Lower lobe of right lung (tissue), 2 donors: ENCODE results near the gene SNAP23. TPM values are rescaled to one million over a fixed set of nuclear protein-coding genes. Genes with fewer than 3 reads are reported as not detected.
A peak's percentile ranks its signal among the peaks of the same experiment; 100 is the strongest.

Source experiments
- ATAC-seq, 2 donors: fragments of 200-7000 bp; cut with Tn5 transposase; one replicate each; pipeline ENCODE4 v1.9.1; 2020 to 2022; ENCODE audit warnings: mild to moderate bottlenecking in 2 of 2, moderate library complexity in 2 of 2
- DNase-seq: peaks from one replicate; pipeline ENCODE4 v3.0.0-alpha.2; 2020
- H3K27ac ChIP-seq: fragments of 200-600 bp; one replicate; pipeline ENCODE4 v1.8.0; 2022
- H3K27me3 ChIP-seq: fragments of 200-600 bp; one replicate; pipeline ENCODE4 v1.8.0; 2022; ENCODE audit warnings: low read depth
- H3K36me3 ChIP-seq: fragments of 200-600 bp; one replicate; pipeline ENCODE4 v1.8.0; 2022; ENCODE audit warnings: mild to moderate bottlenecking
- H3K4me1 ChIP-seq: fragments of 200-600 bp; one replicate; pipeline ENCODE4 v1.8.0; 2022
- H3K4me3 ChIP-seq: fragments of 200-600 bp; one replicate; pipeline ENCODE4 v1.8.0; 2022; ENCODE audit warnings: mild to moderate bottlenecking
- H3K9me3 ChIP-seq: fragments of 200-600 bp; one replicate; pipeline ENCODE4 v1.8.0; 2022
- CTCF ChIP-seq: fragments of 200-600 bp; IDR thresholded peaks from one replicate; pipeline ENCODE4 v1.8.0; 2022; ENCODE audit warnings: antibody characterized with exemption, mild to moderate bottlenecking
- intact Hi-C: fragments of 100-400 bp; cut with DNase I; formaldehyde crosslinking; loops from one replicate; pipeline ENCODE4 v1.11.0; 2022
- total RNA-seq: library from RNA; stranded (reverse); fragmentation: NEBNext Ultra II Directional; extraction: Animal tissue kit (Norgen Biotek cat#: 25700); gene quantifications from one replicate; pipeline ENCODE4 v1.2.1, GENCODE V29; 2021
- donor health status: DM: no; HTN: yes; CAD: no; lungs with severe emphysema.

SNAP23 gene
- total RNA-seq, 1 donor from 2014 or later = 79.3 TPM

- peak within 1 kb of the TSS; percentile 87 for H3K27ac ChIP-seq
- H3K27me3 ChIP-seq = no peaks in the 10 kb centered on the region
- H3K9me3 ChIP-seq = no peaks in the 10 kb centered on the region
- H3K4me1 ChIP-seq = peaks cover 24% of the 10 kb centered on the region
- intact Hi-C loops = no loop called here
- TF ChIP-seq CTCF = peak; percentile 1
- DNase-seq = peak; percentile 99
- peak; percentile 98 to 99 for ATAC-seq
- no peaks in the 10 kb centered on the region for H3K36me3 ChIP-seq
- peak within 1 kb of the TSS; percentile 91 for H3K4me3 ChIP-seq
These were observed 80.0 kb downstream of the SNAP23 start, which contains the start of gene STARD9 for GRCh38 chr15:42575188-42576039. STARD9 (plus strand) TSS chr15:42575606; CDS start chr15:42575716, 110 bp downstream.

GRCh38 chr15:42576040-42576594, 80.7 kb downstream of the SNAP23 start:
- Histone ChIP-seq H3K4me1 (peaks cover 31% of the 10 kb centered on the region), H3K4me3 (peak overlapping the region; percentile 91), H3K27ac (peak overlapping the region; percentile 87), H3K36me3 (no peaks in the 10 kb centered on the region), H3K9me3 (no peaks in the 10 kb centered on the region), H3K27me3 (no peaks in the 10 kb centered on the region)
- ATAC-seq = no peak
- intact Hi-C loops = no loop called here
- no peak for DNase-seq
- no peak for TF ChIP-seq CTCF

GRCh38 chr15:42576776-42577175, 81.3 kb downstream of the SNAP23 start:
- H3K27ac ChIP-seq = no peak overlapping the region
- no peak for TF ChIP-seq CTCF
- intact Hi-C loops = no loop called here
- H3K27me3 ChIP-seq = no peaks in the 10 kb centered on the region
- ATAC-seq = no peak
- no peak for DNase-seq
- H3K36me3 ChIP-seq = no peaks in the 10 kb centered on the region
- peak overlapping the region; percentile 91 for H3K4me3 ChIP-seq
- H3K4me1 ChIP-seq = peaks cover 36% of the 10 kb centered on the region
- no peaks in the 10 kb centered on the region for H3K9me3 ChIP-seq

- TF ChIP-seq CTCF = no peak
- ATAC-seq = no peak
- Histone ChIP-seq H3K9me3 (no peaks in the 10 kb centered on the region), H3K4me1 (peaks cover 44% of the 10 kb centered on the region), H3K27me3 (no peaks in the 10 kb centered on the region), H3K4me3 (peak overlapping the region; percentile 91), H3K27ac (no peak overlapping the region), H3K36me3 (no peaks in the 10 kb centered on the region)
- DNase-seq = no peak
- intact Hi-C loops = no loop called here
These were observed 82.1 kb downstream of the SNAP23 start for GRCh38 chr15:42577514-42578031.

- H3K27me3 ChIP-seq = no peaks in the 10 kb centered on the region
- peaks cover 57% of the 10 kb centered on the region for H3K4me1 ChIP-seq
- no peaks in the 10 kb centered on the region for H3K9me3 ChIP-seq
- no peak overlapping the region for H3K4me3 ChIP-seq
- intact Hi-C loops = no loop called here
- no peaks in the 10 kb centered on the region for H3K36me3 ChIP-seq
- TF ChIP-seq CTCF = no peak
- no peak for DNase-seq
- ATAC-seq = no peak
- H3K27ac ChIP-seq = no peak overlapping the region
These were observed 83.6 kb downstream of the SNAP23 start for GRCh38 chr15:42578984-42579537.
